GM23338 (cell line): Measurements from ENCODE around the gene GFER. TPM values are rescaled to one million over a fixed set of nuclear protein-coding genes. Genes with fewer than 3 reads are reported as not detected.

ENCODE experiments used
- ATAC-seq: fragments of 200-7000 bp; cut with Tn5 transposase; 3 replicates; pipeline ENCODE4 v1.9.1; 2020
- DNase-seq: peaks from one replicate; pipeline ENCODE4 v3.0.0-alpha.2; 2015; ENCODE audit warnings: low spot score
- H2AFZ ChIP-seq: fragments of 200-600 bp; sonication (generic); 2 replicates; pipeline ENCODE4 v1.8.0; 2016; ENCODE audit warnings: antibody characterized with exemption, mild to moderate bottlenecking, moderate library complexity
- H3F3A ChIP-seq: fragments of 200-600 bp; sonication (generic); replicated peaks from 2 replicates; pipeline ENCODE4 v1.8.0; 2017; ENCODE audit warnings: antibody characterized with exemption, mixed run types, low read depth
- H3K27ac ChIP-seq: fragments of 200-600 bp; sonication (generic); 2 replicates; pipeline ENCODE4 v1.6.1; 2016; ENCODE audit warnings: low read depth
- H3K27me3 ChIP-seq: fragments of 200-600 bp; sonication (generic); 2 replicates; pipeline ENCODE4 v1.8.0; 2016; ENCODE audit warnings: mild to moderate bottlenecking, mixed run types, moderate library complexity; ENCODE audit not compliant: insufficient read depth
- H3K36me3 ChIP-seq: fragments of 200-600 bp; sonication (generic); 2 replicates; pipeline ENCODE4 v1.8.0; 2016; ENCODE audit warnings: mild to moderate bottlenecking; ENCODE audit not compliant: insufficient read depth
- H3K4me1 ChIP-seq: fragments of 200-600 bp; sonication (generic); 2 replicates; pipeline ENCODE4 v1.8.0; 2016; ENCODE audit warnings: mild to moderate bottlenecking, moderate library complexity; ENCODE audit not compliant: insufficient read depth
- H3K4me2 ChIP-seq: fragments of 200-600 bp; sonication (generic); 2 replicates; pipeline ENCODE4 v1.7.1; 2017; ENCODE audit warnings: mixed run types
- H3K4me3 ChIP-seq: fragments of 200-600 bp; sonication (generic); 2 replicates; pipeline ENCODE4 v1.6.1; 2016; ENCODE audit warnings: mixed run types
- H3K79me2 ChIP-seq: fragments of 200-600 bp; sonication (generic); replicated peaks from 2 replicates; pipeline ENCODE4 v1.8.0; 2017; ENCODE audit warnings: mild to moderate bottlenecking; ENCODE audit not compliant: insufficient read depth
- H3K9me2 ChIP-seq: fragments of 200-600 bp; sonication (generic); 2 replicates; pipeline ENCODE4 v1.8.0; 2017; ENCODE audit not compliant: insufficient read depth
- H4K20me1 ChIP-seq: fragments of 200-600 bp; sonication (generic); replicated peaks from 2 replicates; pipeline ENCODE4 v1.8.0; 2017; ENCODE audit warnings: mild to moderate bottlenecking; ENCODE audit not compliant: insufficient read depth
- H3K27ac Mint-ChIP-seq: 2 replicates; pipeline ENCODE4 v1.8.0; 2020; ENCODE audit warnings: inconsistent platforms, mild to moderate bottlenecking, moderate library complexity, mixed read lengths
- H3K27me3 Mint-ChIP-seq: 3 replicates; pipeline ENCODE4 v1.8.0; 2022; ENCODE audit warnings: low read depth, mild to moderate bottlenecking, moderate library complexity, mixed read lengths, inconsistent platforms; ENCODE audit not compliant: insufficient read depth, poor library complexity
- H3K36me3 Mint-ChIP-seq: 3 replicates; pipeline ENCODE4 v1.8.0; 2021; ENCODE audit warnings: low read depth, mild to moderate bottlenecking, inconsistent platforms, moderate library complexity, mixed read lengths
- H3K4me1 Mint-ChIP-seq: 3 replicates; pipeline ENCODE4 v1.8.0; 2020; ENCODE audit warnings: mild to moderate bottlenecking, inconsistent platforms, mixed read lengths
- H3K4me3 Mint-ChIP-seq: 3 replicates; pipeline ENCODE4 v1.8.0; 2021; ENCODE audit warnings: moderate library complexity, mild to moderate bottlenecking, inconsistent platforms, mixed read lengths
- H3K9me3 Mint-ChIP-seq: 3 replicates; pipeline ENCODE4 v1.8.0; 2020; ENCODE audit warnings: moderate library complexity, mild to moderate bottlenecking, inconsistent platforms, mixed read lengths
- CREB1 ChIP-seq: fragments of 250-450 bp; sonication (Bioruptor Pico); IDR thresholded peaks from 2 replicates; pipeline ENCODE4 v1.5.0; 2020; ENCODE audit warnings: low read depth, mild to moderate bottlenecking, moderate library complexity
- EZH2 ChIP-seq: fragments of 200-600 bp; sonication (generic); IDR thresholded peaks from one replicate; pipeline ENCODE4 v1.8.0; 2017; ENCODE audit warnings: antibody characterized with exemption, mild to moderate bottlenecking, low read depth; ENCODE audit not compliant: unreplicated experiment
- EZH2phosphoT487 ChIP-seq: fragments of 200-600 bp; sonication (generic); IDR thresholded peaks from one replicate; pipeline ENCODE4 v1.8.1; 2018; ENCODE audit warnings: antibody characterized with exemption; ENCODE audit not compliant: unreplicated experiment
- NANOG ChIP-seq: IDR thresholded peaks from 2 replicates; pipeline ENCODE4 v1.6.1; 2016; ENCODE audit warnings: antibody characterized with exemption, borderline replicate concordance
- polyA plus RNA-seq: library from polyadenylated mRNA; unstranded; fragments of >200 nt; fragmentation: Nextera tagmentation; extraction: Ambion mirVana; gene quantifications from 2 replicates; pipeline ENCODE4 v1.2.1, GENCODE V29; 2016
- total RNA-seq: library from RNA; depleted of rRNA; stranded (reverse); fragments of >200 nt; shearing (Covaris generic); gene quantifications from 2 replicates; pipeline ENCODE4 v1.2.3, GENCODE V29; 2014
- TF ChIP-seq, protein P1 (sequence below), 2 experiments: fragments of 200-600 bp in 1 of 2; sonication (generic) in 1 of 2; conservative IDR thresholded peaks; 2 replicates each; pipeline versions ENCODE4 v1.5.1 to v1.6.1; 2016 to 2017; ENCODE audit warnings: antibody characterized with exemption in 2 of 2, low read depth in 2 of 2, mild to moderate bottlenecking in 2 of 2, moderate library complexity in 1 of 2
- TF ChIP-seq, protein P2 (sequence below): IDR thresholded peaks from one replicate; pipeline ENCODE4 v1.6.1; 2018; ENCODE audit warnings: antibody characterized with exemption; ENCODE audit not compliant: unreplicated experiment
- TF ChIP-seq, protein P3 (sequence below): fragments of 250-450 bp; sonication (Bioruptor Pico); IDR thresholded peaks from 2 replicates; pipeline ENCODE4 v1.5.0; 2020; ENCODE audit warnings: mild to moderate bottlenecking, moderate library complexity

GFER gene
- total and polyA plus RNA-seq, 2 experiments from 2014 or later: 40.1 to 64.5 TPM

DNA sequence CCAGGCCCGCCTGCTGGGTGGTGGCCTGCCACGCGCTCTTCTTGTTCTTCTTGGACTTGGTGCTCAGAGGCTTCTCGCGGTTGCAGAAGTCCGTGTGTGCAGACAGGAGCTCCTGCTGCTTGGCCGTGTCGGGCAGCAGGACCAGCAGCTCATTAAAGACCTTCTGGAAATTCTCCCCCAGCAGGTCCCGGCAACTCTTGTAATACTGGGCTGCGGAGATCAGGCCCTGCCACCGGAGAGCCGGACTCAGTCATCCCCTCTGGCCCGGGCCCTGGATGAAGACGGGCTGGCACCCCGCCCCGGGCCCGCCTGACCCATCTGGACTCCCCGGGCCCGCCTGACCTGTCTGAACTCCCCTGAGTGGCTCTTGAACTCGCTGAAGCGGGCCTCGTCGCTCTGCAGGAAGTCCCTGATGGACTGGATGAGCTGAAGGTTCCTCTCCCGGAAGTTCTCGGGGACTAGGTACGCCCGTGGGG lies 14.4 kb downstream of the GFER start:
- no peaks in the 10 kb centered on the region for H3K27me3 ChIP-seq
- H3K4me1 ChIP-seq: no peaks in the 10 kb centered on the region
- peaks cover 31% of the 10 kb centered on the region for H3K36me3 Mint-ChIP-seq
- H3F3A ChIP-seq: 0 out of 2 replicates have a peak, but pooled peaks cover 12% of the 10 kb centered on the region
- H3K9me2 ChIP-seq: no peaks in the 10 kb centered on the region
- H3K79me2 ChIP-seq: peaks cover 6% of the 10 kb centered on the region
- TF ChIP-seq, protein P1, sequence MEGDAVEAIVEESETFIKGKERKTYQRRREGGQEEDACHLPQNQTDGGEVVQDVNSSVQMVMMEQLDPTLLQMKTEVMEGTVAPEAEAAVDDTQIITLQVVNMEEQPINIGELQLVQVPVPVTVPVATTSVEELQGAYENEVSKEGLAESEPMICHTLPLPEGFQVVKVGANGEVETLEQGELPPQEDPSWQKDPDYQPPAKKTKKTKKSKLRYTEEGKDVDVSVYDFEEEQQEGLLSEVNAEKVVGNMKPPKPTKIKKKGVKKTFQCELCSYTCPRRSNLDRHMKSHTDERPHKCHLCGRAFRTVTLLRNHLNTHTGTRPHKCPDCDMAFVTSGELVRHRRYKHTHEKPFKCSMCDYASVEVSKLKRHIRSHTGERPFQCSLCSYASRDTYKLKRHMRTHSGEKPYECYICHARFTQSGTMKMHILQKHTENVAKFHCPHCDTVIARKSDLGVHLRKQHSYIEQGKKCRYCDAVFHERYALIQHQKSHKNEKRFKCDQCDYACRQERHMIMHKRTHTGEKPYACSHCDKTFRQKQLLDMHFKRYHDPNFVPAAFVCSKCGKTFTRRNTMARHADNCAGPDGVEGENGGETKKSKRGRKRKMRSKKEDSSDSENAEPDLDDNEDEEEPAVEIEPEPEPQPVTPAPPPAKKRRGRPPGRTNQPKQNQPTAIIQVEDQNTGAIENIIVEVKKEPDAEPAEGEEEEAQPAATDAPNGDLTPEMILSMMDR (conservative IDR thresholded peaks at IDR 0.05; ENCODE audit: low read depth in 2 of 2): no peak
- TF ChIP-seq EZH2 (no peak), CREB1 (no peak), NANOG (no peak), EZH2phosphoT487 (no peak)
- TF ChIP-seq, protein P2, sequence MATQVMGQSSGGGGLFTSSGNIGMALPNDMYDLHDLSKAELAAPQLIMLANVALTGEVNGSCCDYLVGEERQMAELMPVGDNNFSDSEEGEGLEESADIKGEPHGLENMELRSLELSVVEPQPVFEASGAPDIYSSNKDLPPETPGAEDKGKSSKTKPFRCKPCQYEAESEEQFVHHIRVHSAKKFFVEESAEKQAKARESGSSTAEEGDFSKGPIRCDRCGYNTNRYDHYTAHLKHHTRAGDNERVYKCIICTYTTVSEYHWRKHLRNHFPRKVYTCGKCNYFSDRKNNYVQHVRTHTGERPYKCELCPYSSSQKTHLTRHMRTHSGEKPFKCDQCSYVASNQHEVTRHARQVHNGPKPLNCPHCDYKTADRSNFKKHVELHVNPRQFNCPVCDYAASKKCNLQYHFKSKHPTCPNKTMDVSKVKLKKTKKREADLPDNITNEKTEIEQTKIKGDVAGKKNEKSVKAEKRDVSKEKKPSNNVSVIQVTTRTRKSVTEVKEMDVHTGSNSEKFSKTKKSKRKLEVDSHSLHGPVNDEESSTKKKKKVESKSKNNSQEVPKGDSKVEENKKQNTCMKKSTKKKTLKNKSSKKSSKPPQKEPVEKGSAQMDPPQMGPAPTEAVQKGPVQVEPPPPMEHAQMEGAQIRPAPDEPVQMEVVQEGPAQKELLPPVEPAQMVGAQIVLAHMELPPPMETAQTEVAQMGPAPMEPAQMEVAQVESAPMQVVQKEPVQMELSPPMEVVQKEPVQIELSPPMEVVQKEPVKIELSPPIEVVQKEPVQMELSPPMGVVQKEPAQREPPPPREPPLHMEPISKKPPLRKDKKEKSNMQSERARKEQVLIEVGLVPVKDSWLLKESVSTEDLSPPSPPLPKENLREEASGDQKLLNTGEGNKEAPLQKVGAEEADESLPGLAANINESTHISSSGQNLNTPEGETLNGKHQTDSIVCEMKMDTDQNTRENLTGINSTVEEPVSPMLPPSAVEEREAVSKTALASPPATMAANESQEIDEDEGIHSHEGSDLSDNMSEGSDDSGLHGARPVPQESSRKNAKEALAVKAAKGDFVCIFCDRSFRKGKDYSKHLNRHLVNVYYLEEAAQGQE: no peak
- TF ChIP-seq, protein P3, sequence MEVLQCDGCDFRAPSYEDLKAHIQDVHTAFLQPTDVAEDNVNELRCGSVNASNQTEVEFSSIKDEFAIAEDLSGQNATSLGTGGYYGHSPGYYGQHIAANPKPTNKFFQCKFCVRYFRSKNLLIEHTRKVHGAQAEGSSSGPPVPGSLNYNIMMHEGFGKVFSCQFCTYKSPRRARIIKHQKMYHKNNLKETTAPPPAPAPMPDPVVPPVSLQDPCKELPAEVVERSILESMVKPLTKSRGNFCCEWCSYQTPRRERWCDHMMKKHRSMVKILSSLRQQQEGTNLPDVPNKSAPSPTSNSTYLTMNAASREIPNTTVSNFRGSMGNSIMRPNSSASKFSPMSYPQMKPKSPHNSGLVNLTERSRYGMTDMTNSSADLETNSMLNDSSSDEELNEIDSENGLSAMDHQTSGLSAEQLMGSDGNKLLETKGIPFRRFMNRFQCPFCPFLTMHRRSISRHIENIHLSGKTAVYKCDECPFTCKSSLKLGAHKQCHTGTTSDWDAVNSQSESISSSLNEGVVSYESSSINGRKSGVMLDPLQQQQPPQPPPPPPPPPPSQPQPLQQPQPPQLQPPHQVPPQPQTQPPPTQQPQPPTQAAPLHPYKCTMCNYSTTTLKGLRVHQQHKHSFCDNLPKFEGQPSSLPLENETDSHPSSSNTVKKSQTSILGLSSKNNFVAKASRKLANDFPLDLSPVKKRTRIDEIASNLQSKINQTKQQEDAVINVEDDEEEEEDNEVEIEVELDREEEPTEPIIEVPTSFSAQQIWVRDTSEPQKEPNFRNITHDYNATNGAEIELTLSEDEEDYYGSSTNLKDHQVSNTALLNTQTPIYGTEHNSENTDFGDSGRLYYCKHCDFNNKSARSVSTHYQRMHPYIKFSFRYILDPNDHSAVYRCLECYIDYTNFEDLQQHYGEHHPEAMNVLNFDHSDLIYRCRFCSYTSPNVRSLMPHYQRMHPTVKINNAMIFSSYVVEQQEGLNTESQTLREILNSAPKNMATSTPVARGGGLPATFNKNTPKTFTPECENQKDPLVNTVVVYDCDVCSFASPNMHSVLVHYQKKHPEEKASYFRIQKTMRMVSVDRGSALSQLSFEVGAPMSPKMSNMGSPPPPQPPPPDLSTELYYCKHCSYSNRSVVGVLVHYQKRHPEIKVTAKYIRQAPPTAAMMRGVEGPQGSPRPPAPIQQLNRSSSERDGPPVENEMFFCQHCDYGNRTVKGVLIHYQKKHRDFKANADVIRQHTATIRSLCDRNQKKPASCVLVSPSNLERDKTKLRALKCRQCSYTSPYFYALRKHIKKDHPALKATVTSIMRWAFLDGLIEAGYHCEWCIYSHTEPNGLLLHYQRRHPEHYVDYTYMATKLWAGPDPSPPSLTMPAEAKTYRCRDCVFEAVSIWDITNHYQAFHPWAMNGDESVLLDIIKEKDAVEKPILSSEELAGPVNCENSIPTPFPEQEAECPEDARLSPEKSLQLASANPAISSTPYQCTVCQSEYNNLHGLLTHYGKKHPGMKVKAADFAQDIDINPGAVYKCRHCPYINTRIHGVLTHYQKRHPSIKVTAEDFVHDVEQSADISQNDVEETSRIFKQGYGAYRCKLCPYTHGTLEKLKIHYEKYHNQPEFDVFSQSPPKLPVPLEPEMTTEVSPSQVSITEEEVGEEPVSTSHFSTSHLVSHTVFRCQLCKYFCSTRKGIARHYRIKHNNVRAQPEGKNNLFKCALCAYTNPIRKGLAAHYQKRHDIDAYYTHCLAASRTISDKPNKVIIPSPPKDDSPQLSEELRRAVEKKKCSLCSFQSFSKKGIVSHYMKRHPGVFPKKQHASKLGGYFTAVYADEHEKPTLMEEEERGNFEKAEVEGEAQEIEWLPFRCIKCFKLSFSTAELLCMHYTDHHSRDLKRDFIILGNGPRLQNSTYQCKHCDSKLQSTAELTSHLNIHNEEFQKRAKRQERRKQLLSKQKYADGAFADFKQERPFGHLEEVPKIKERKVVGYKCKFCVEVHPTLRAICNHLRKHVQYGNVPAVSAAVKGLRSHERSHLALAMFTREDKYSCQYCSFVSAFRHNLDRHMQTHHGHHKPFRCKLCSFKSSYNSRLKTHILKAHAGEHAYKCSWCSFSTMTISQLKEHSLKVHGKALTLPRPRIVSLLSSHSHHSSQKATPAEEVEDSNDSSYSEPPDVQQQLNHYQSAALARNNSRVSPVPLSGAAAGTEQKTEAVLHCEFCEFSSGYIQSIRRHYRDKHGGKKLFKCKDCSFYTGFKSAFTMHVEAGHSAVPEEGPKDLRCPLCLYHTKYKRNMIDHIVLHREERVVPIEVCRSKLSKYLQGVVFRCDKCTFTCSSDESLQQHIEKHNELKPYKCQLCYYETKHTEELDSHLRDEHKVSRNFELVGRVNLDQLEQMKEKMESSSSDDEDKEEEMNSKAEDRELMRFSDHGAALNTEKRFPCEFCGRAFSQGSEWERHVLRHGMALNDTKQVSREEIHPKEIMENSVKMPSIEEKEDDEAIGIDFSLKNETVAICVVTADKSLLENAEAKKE (CRISPR knock-in tag): no peak
- H3K36me3 ChIP-seq: no peaks in the 10 kb centered on the region; the same call in 1 of the 2 replicates
- no peak overlapping the region for H3K27ac ChIP-seq
- H3K27ac Mint-ChIP-seq: no peak overlapping the region
- peaks cover 2% of the 10 kb centered on the region for H4K20me1 ChIP-seq
- no peak overlapping the region; the same call in 2 of the 3 replicates for H3K4me3 Mint-ChIP-seq
- DNase-seq (no peak), ATAC-seq (no peak)
- H3K4me3 ChIP-seq: no peak overlapping the region
- H2AFZ ChIP-seq: no peak overlapping the region
- no peak overlapping the region for H3K4me2 ChIP-seq
- H3K9me3 Mint-ChIP-seq: no peaks in the 10 kb centered on the region
- H3K27me3 Mint-ChIP-seq: peaks cover 3% of the 10 kb centered on the region
- H3K4me1 Mint-ChIP-seq: peaks cover under 1% of the 10 kb centered on the region; the same call in 2 of the 3 replicates
